HUES6 (cell line): ENCODE measurements around the gene ZNF213.

ENCODE experiments used
- H3K27ac ChIP-seq: 2 replicates; pipeline ENCODE4 v1.7.0; 2013; ENCODE audit warnings: low read depth, mild to moderate bottlenecking, low read length, inconsistent platforms
- H3K27me3 ChIP-seq: 2 replicates; pipeline ENCODE4 v1.6.1; 2013; ENCODE audit warnings: low read length; ENCODE audit not compliant: control insufficient read depth, insufficient read depth
- H3K36me3 ChIP-seq: 2 replicates; pipeline ENCODE4 v1.6.1; 2013; ENCODE audit warnings: low read length; ENCODE audit not compliant: control insufficient read depth, insufficient read depth
- H3K4me1 ChIP-seq: 2 replicates; pipeline ENCODE4 v1.6.1; 2013; ENCODE audit warnings: low read length; ENCODE audit not compliant: control insufficient read depth, insufficient read depth
- H3K4me3 ChIP-seq: 2 replicates; pipeline ENCODE4 v1.5.1; 2013; ENCODE audit warnings: low read depth, low read length
- H3K9ac ChIP-seq: one replicate; pipeline ENCODE4 v1.6.1; 2013; ENCODE audit warnings: mild to moderate bottlenecking, low read length
- H3K9me3 ChIP-seq: 2 replicates; pipeline ENCODE4 v1.6.1; 2013; ENCODE audit warnings: low read depth, low read length; ENCODE audit not compliant: control insufficient read depth, insufficient read depth

Gene ZNF213

DNA sequence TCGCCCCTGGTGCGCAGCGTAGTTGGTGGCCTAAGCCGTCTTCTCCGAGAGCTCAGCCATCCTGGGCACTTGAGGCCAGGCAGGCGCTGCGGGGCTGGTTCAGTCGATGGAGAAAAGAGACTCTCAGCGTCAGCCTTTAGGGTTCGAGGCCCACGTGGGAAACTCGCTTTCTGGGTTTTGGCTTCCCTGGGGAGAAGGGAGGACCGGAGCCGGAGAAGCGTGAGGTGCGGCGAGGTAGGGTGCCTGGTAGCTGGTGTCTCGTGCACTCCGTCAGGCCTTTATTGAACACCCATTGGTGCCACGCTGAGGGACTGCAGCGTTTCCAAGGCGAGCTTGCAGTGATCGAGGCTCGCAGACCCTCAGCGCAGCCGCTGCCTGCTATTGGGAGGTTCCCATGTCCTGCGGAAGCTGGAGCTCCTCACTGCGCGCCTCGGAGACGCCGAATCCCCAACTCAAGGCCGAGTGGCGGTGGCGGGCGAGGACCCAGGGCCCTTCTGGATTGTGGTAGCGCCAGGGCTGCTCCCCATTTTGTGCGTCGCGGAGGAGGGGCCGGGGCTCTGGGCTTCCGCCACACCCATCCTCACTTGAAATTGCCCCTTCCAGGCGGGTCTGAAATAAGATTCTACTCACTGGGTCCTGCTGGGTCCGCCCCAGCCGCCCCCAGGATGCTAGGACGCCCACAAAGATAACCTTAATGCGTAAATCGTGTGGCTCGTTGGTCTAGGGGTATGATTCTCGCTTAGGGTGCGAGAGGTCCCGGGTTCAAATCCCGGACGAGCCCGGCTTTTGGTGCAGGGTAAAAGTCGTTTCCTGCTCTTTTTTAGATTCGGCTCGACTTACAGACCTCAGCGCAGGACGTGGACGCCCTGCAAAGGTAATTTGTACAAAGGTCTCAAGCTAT is 54.3 kb downstream of the ZNF213 start:
- Histone ChIP-seq H3K4me3 (peak overlapping the region; percentile 95), H3K9me3 (no peaks in the 10 kb centered on the region), H3K27ac (no peak overlapping the region), H3K27me3 (peaks cover 37% of the 10 kb centered on the region), H3K36me3 (no peaks in the 10 kb centered on the region), H3K9ac (peak overlapping the region; percentile 52), H3K4me1 (0 out of 2 replicates have a peak, but pooled peaks cover 3% of the 10 kb centered on the region)

DNA sequence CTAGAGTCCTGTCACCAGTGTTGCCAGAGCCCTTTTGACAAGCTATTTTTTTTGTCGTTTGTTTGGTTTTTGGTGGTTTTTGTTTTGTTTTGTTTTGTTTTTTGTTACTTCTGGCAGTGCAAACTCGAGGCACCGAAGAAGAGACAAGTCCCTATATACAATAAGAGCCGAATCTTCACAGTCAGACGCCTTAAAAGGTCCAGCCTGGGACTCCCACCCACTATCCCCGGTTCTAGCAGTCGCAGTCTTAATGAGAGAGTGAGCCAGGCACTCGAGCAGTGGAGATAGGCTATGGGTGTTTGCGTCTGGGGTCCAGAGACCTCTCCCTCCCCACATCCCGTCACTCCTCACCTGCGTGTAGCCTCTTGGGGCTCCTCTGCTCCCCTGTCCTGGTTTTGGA is 55.0 kb downstream of the ZNF213 start:
- Histone ChIP-seq H3K9ac (no peak overlapping the region), H3K4me3 (peak overlapping the region; percentile 95), H3K4me1 (0 out of 2 replicates have a peak, but pooled peaks cover 3% of the 10 kb centered on the region), H3K9me3 (no peaks in the 10 kb centered on the region), H3K27me3 (peaks cover 41% of the 10 kb centered on the region), H3K36me3 (no peaks in the 10 kb centered on the region), H3K27ac (no peak overlapping the region)

DNA sequence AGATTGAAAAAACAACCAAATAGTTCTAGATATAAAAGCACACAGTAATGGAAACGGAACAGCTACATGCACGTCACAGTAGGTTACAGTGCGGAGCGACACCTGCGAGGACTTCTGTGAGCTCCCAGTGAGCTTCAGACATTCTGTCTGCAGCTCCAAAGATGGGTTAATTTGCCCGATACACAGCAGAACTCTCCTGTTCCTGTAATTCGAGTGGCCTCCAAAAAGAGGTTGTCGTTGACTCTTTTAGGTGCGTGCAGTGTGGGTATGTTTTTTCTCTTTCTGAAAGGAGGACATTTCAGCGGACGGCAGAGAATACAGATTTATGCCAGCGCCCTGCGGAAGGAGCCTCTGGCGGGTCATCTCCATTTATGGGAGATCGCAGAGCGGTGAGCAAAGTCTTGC is 56.1 kb downstream of the ZNF213 start:
- Histone ChIP-seq H3K36me3 (no peaks in the 10 kb centered on the region), H3K4me3 (peak overlapping the region; percentile 95), H3K27me3 (peaks cover 46% of the 10 kb centered on the region), H3K27ac (no peak overlapping the region), H3K9ac (no peak overlapping the region), H3K4me1 (0 out of 2 replicates have a peak, but pooled peaks cover 3% of the 10 kb centered on the region), H3K9me3 (no peaks in the 10 kb centered on the region)
